ENCODE measurements around the gene CDH4.

The CDH4 gene

GRCh38 chr20:61353261-61354000 lies 101.4 kb downstream of the CDH4 start:
- Histone ChIP-seq H3K4me3 (ENCODE audit: low read depth, low read length) (no peak overlapping the region), H3K9me3 (ENCODE audit: control insufficient read depth, insufficient read depth, low read depth, low read length) (no peaks in the 10 kb centered on the region), H3K4me1 (ENCODE audit: control insufficient read depth, insufficient read depth, low read length) (no peaks in the 10 kb centered on the region), H3K36me3 (ENCODE audit: control insufficient read depth in 2 of 2, insufficient read depth in 1 of 2, low read length in 2 of 2) (no peaks in the 10 kb centered on the region), H3K27ac (ENCODE audit: extremely low read depth, low read depth, low read length) (no peak overlapping the region)
- ChIA-PET CTCF (no interaction called here), POLR2A (no interaction called here)
- no peak for TF ChIP-seq AEBP2 (tag by site-specific recombination; IDR thresholded peaks at IDR 0.05; ENCODE audit: borderline replicate concordance)
- TF ChIP-seq ZEB2 (tag by site-specific recombination; IDR thresholded peaks at IDR 0.05) = no peak
- no peak for TF ChIP-seq ZNF596 (tag by site-specific recombination; IDR thresholded peaks at IDR 0.05)
- TF ChIP-seq, protein P1, sequence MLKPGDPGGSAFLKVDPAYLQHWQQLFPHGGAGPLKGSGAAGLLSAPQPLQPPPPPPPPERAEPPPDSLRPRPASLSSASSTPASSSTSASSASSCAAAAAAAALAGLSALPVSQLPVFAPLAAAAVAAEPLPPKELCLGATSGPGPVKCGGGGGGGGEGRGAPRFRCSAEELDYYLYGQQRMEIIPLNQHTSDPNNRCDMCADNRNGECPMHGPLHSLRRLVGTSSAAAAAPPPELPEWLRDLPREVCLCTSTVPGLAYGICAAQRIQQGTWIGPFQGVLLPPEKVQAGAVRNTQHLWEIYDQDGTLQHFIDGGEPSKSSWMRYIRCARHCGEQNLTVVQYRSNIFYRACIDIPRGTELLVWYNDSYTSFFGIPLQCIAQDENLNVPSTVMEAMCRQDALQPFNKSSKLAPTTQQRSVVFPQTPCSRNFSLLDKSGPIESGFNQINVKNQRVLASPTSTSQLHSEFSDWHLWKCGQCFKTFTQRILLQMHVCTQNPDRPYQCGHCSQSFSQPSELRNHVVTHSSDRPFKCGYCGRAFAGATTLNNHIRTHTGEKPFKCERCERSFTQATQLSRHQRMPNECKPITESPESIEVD (tag by site-specific recombination; IDR thresholded peaks at IDR 0.05) = no peak
- no peak for TF ChIP-seq ZNF776 (tag by site-specific recombination; IDR thresholded peaks at IDR 0.05; ENCODE audit: borderline replicate concordance)
- no peak for TF ChIP-seq GFI1B (tag by site-specific recombination; IDR thresholded peaks at IDR 0.05)
- TF ChIP-seq SCRT1 (tag by site-specific recombination; IDR thresholded peaks at IDR 0.05; ENCODE audit: borderline replicate concordance) = no peak
- TF ChIP-seq HOXC10 (CRISPR knock-in tag; IDR thresholded peaks at IDR 0.05) = no peak
- no peak for TF ChIP-seq TCF7L2 (IDR thresholded peaks at IDR 0.05; ENCODE audit: borderline replicate concordance, low read depth, low read length)
- no peak for TF ChIP-seq ZNF133 (tag by site-specific recombination; IDR thresholded peaks at IDR 0.05)
- TF ChIP-seq ZNF660 (tag by site-specific recombination; IDR thresholded peaks at IDR 0.05) = no peak
- TF ChIP-seq MYNN (tag by site-specific recombination; IDR thresholded peaks at IDR 0.05; ENCODE audit: borderline replicate concordance) = no peak
- TF ChIP-seq, protein P2, sequence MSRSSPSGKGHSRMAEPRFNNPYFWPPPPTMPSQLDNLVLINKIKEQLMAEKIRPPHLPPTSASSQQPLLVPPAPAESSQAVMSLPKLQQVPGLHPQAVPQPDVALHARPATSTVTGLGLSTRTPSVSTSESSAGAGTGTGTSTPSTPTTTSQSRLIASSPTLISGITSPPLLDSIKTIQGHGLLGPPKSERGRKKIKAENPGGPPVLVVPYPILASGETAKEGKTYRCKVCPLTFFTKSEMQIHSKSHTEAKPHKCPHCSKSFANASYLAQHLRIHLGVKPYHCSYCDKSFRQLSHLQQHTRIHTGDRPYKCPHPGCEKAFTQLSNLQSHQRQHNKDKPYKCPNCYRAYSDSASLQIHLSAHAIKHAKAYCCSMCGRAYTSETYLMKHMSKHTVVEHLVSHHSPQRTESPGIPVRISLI (tag by site-specific recombination; IDR thresholded peaks at IDR 0.05) = no peak

- H3K4me3 ChIP-seq (ENCODE audit: low read depth, low read length) = no peak overlapping the region
- no peak overlapping the region for H3K27ac ChIP-seq (ENCODE audit: extremely low read depth, low read depth, low read length)
- no peaks in the 10 kb centered on the region for H3K36me3 ChIP-seq (ENCODE audit: control insufficient read depth in 2 of 2, insufficient read depth in 1 of 2, low read length in 2 of 2)
- H3K4me1 ChIP-seq (ENCODE audit: control insufficient read depth, insufficient read depth, low read length) = no peaks in the 10 kb centered on the region
- no peaks in the 10 kb centered on the region for H3K9me3 ChIP-seq (ENCODE audit: control insufficient read depth, insufficient read depth, low read depth, low read length)
- ChIA-PET CTCF (no interaction called here), POLR2A (no interaction called here)
- TF ChIP-seq ELK4 (IDR thresholded peaks at IDR 0.05; ENCODE audit: borderline replicate concordance, low read depth, low read length) (no peak), ZNF24 (tag by site-specific recombination; IDR thresholded peaks at IDR 0.05) (no peak), ZNF354C (tag by site-specific recombination; IDR thresholded peaks at IDR 0.05; ENCODE audit: borderline replicate concordance, low read depth) (no peak), ZNF561 (tag by site-specific recombination; IDR thresholded peaks at IDR 0.05; ENCODE audit: borderline replicate concordance) (no peak), ZNF514 (tag by site-specific recombination; IDR thresholded peaks at IDR 0.05) (no peak), ZNF391 (tag by site-specific recombination; IDR thresholded peaks at IDR 0.05; ENCODE audit: borderline replicate concordance, low read depth) (no peak), ZNF423 (tag by site-specific recombination; IDR thresholded peaks at IDR 0.05) (no peak), ZNF560 (tag by site-specific recombination; IDR thresholded peaks at IDR 0.05; ENCODE audit: borderline replicate concordance) (no peak), TRIM28 (IDR thresholded peaks at IDR 0.05; ENCODE audit: borderline replicate concordance, low read length) (no peak), SETDB1 (IDR thresholded peaks at IDR 0.05; ENCODE audit: insufficient read length, low read length) (no peak), BCL6B (tag by site-specific recombination; IDR thresholded peaks at IDR 0.05) (no peak)
- TF ChIP-seq, protein P3, sequence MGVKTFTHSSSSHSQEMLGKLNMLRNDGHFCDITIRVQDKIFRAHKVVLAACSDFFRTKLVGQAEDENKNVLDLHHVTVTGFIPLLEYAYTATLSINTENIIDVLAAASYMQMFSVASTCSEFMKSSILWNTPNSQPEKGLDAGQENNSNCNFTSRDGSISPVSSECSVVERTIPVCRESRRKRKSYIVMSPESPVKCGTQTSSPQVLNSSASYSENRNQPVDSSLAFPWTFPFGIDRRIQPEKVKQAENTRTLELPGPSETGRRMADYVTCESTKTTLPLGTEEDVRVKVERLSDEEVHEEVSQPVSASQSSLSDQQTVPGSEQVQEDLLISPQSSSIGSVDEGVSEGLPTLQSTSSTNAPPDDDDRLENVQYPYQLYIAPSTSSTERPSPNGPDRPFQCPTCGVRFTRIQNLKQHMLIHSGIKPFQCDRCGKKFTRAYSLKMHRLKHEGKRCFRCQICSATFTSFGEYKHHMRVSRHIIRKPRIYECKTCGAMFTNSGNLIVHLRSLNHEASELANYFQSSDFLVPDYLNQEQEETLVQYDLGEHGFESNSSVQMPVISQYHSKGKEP (tag by site-specific recombination; IDR thresholded peaks at IDR 0.05) = no peak
Measured at GRCh38 chr20:61354001-61354390, 101.9 kb downstream of the CDH4 start.
